Measurements from ENCODE around the gene MSH5.

MSH5 gene

GRCh38 chr6:31779908-31780307, 40.1 kb downstream of the MSH5 start:
- Histone ChIP-seq H3K4me3 (no peak overlapping the region), H3K27me3 (no peaks in the 10 kb centered on the region), H4K20me1 (peaks cover 0 to 60% (median 18%) of the 10 kb centered on the region in 11 experiments; a peak in 11 of 22 replicates), H3K9ac (no peak overlapping the region), H3K4me2 (no peak overlapping the region), H3K36me3 (peaks cover 69 to 76% (median 74%) of the 10 kb centered on the region in 11 experiments), H3K9me3 (replicated peaks in 1 of 11) (no peaks in the 10 kb centered on the region), H3K4me1 (peaks cover 32 to 42% (median 35%) of the 10 kb centered on the region in 10 experiments), H3K27ac (no peak overlapping the region)
- no peak for TF ChIP-seq Cebpa-rat (IDR thresholded peaks at IDR 0.05)

GRCh38 chr6:31780507-31781243, 40.9 kb downstream of the MSH5 start:
- H3K27ac ChIP-seq = no peak overlapping the region
- no peak overlapping the region for H3K4me3 ChIP-seq
- H4K20me1 ChIP-seq = peaks cover 0 to 60% (median 18%) of the 10 kb centered on the region in 11 experiments; a peak in 11 of 22 replicates
- H3K9me3 ChIP-seq (replicated peaks in 1 of 11) = no peaks in the 10 kb centered on the region
- H3K9ac ChIP-seq = no peak overlapping the region
- H3K4me2 ChIP-seq = no peak overlapping the region
- H3K27me3 ChIP-seq = no peaks in the 10 kb centered on the region
- H3K4me1 ChIP-seq = peaks cover 25 to 34% (median 27%) of the 10 kb centered on the region in 10 experiments
- H3K36me3 ChIP-seq = peaks cover 76 to 84% (median 81%) of the 10 kb centered on the region in 11 experiments
- no peak for TF ChIP-seq Cebpa-rat (IDR thresholded peaks at IDR 0.05)

GRCh38 chr6:31781244-31782125, 41.7 kb downstream of the MSH5 start:
- Histone ChIP-seq H3K9ac (no peak overlapping the region), H3K9me3 (replicated peaks in 1 of 11) (no peaks in the 10 kb centered on the region)

GRCh38 chr6:31782126-31782855, 42.5 kb downstream of the MSH5 start:
- H3K9ac ChIP-seq = no peak overlapping the region
- H3K4me1 ChIP-seq = peaks cover 8 to 18% (median 11%) of the 10 kb centered on the region in 10 experiments
- no peak overlapping the region for H3K27ac ChIP-seq
- no peaks in the 10 kb centered on the region for H3K9me3 ChIP-seq (replicated peaks in 1 of 11)
- H3K36me3 ChIP-seq = peaks cover 81 to 100% (median 98%) of the 10 kb centered on the region in 11 experiments
- no peaks in the 10 kb centered on the region for H3K27me3 ChIP-seq
- H4K20me1 ChIP-seq = peaks cover 0 to 59% (median 18%) of the 10 kb centered on the region in 11 experiments; a peak in 11 of 22 replicates
- no peak overlapping the region for H3K4me3 ChIP-seq
- H3K4me2 ChIP-seq = no peak overlapping the region
- no peak for TF ChIP-seq Cebpa-rat (IDR thresholded peaks at IDR 0.05)

More at GRCh38 chr6:31781244-31782125, 41.7 kb downstream of the MSH5 start:
- H3K4me2 ChIP-seq = no peak overlapping the region
- H4K20me1 ChIP-seq = peaks cover 0 to 60% (median 18%) of the 10 kb centered on the region in 11 experiments; a peak in 11 of 22 replicates
- no peak overlapping the region for H3K27ac ChIP-seq
- no peak for TF ChIP-seq Cebpa-rat (IDR thresholded peaks at IDR 0.05)
- no peaks in the 10 kb centered on the region for H3K27me3 ChIP-seq
- H3K4me3 ChIP-seq = no peak overlapping the region
- H3K36me3 ChIP-seq = peaks cover 81 to 92% (median 89%) of the 10 kb centered on the region in 11 experiments
- H3K4me1 ChIP-seq = peaks cover 16 to 26% (median 19%) of the 10 kb centered on the region in 10 experiments

- peaks cover 0 to 38% (median 5%) of the 10 kb centered on the region in 11 experiments; a peak in 9 of 22 replicates for H4K20me1 ChIP-seq
- peak overlapping the region in 2 of 11 experiments; percentile 25 to 34; a peak in 1 of 22 replicates for H3K9ac ChIP-seq
- no peak for TF ChIP-seq Cebpa-rat (IDR thresholded peaks at IDR 0.05)
- peaks cover 67 to 100% (median 98%) of the 10 kb centered on the region in 11 experiments for H3K36me3 ChIP-seq
- no peaks in the 10 kb centered on the region for H3K9me3 ChIP-seq (replicated peaks in 1 of 11)
- no peak overlapping the region for H3K4me3 ChIP-seq
- no peak overlapping the region for H3K27ac ChIP-seq
- peaks cover 2 to 13% (median 3%) of the 10 kb centered on the region in 10 experiments for H3K4me1 ChIP-seq
- no peaks in the 10 kb centered on the region for H3K27me3 ChIP-seq
- no peak overlapping the region for H3K4me2 ChIP-seq
Observed at GRCh38 chr6:31784098-31784925, 44.5 kb downstream of the MSH5 start.

- TF ChIP-seq Cebpa-rat (IDR thresholded peaks at IDR 0.05) = no peak
- Histone ChIP-seq H3K9me3 (replicated peaks in 1 of 11) (no peaks in the 10 kb centered on the region), H4K20me1 (peaks cover 0 to 29% (median 5%) of the 10 kb centered on the region in 11 experiments; a peak in 9 of 22 replicates), H3K36me3 (peaks cover 55 to 100% (median 97%) of the 10 kb centered on the region in 11 experiments), H3K4me2 (no peak overlapping the region), H3K27ac (no peak overlapping the region; a peak in 1 of 22 replicates), H3K9ac (peak overlapping the region in 1 of 11 experiments; percentile 33; a peak in 1 of 22 replicates), H3K4me1 (peaks cover 7 to 17% (median 15%) of the 10 kb centered on the region in 10 experiments), H3K4me3 (no peak overlapping the region), H3K27me3 (no peaks in the 10 kb centered on the region)
Observed at GRCh38 chr6:31785475-31785874, 45.7 kb downstream of the MSH5 start.

- H3K4me3 ChIP-seq = no peak overlapping the region
- peaks cover 15 to 70% (median 61%) of the 10 kb centered on the region in 11 experiments; a peak in 21 of 22 replicates for H3K36me3 ChIP-seq
- peak overlapping the region in 2 of 11 experiments; percentile 8; a peak in 1 of 22 replicates for H3K27ac ChIP-seq
- peak overlapping the region in 9 of 11 experiments; percentile 2 to 97 (median 40); a peak in 13 of 22 replicates for H3K4me2 ChIP-seq
- H3K4me1 ChIP-seq = peaks cover 40 to 62% (median 55%) of the 10 kb centered on the region in 10 experiments
- H3K9ac ChIP-seq = peak overlapping the region in 1 of 11 experiments; percentile 98; a peak in 4 of 22 replicates
- peaks cover 0 to 24% (median 0%) of the 10 kb centered on the region in 11 experiments; a peak in 3 of 22 replicates for H4K20me1 ChIP-seq
- H3K9me3 ChIP-seq (replicated peaks in 1 of 11) = no peaks in the 10 kb centered on the region
- no peak for TF ChIP-seq Cebpa-rat (IDR thresholded peaks at IDR 0.05)
- H3K27me3 ChIP-seq = no peaks in the 10 kb centered on the region
Observed at GRCh38 chr6:31791324-31792089, 51.7 kb downstream of the MSH5 start.
